ENCODE measurements around the gene SLC29A2. TPM values are rescaled to one million over a fixed set of nuclear protein-coding genes. Genes with fewer than 3 reads are reported as not detected.
A peak's percentile ranks its signal among the peaks of the same experiment; 100 is the strongest.

SLC29A2 gene
- polyA plus RNA-seq, 1 of the 3 experiments (the other 2 are of a cell fraction), result 3.2 TPM

DNA sequence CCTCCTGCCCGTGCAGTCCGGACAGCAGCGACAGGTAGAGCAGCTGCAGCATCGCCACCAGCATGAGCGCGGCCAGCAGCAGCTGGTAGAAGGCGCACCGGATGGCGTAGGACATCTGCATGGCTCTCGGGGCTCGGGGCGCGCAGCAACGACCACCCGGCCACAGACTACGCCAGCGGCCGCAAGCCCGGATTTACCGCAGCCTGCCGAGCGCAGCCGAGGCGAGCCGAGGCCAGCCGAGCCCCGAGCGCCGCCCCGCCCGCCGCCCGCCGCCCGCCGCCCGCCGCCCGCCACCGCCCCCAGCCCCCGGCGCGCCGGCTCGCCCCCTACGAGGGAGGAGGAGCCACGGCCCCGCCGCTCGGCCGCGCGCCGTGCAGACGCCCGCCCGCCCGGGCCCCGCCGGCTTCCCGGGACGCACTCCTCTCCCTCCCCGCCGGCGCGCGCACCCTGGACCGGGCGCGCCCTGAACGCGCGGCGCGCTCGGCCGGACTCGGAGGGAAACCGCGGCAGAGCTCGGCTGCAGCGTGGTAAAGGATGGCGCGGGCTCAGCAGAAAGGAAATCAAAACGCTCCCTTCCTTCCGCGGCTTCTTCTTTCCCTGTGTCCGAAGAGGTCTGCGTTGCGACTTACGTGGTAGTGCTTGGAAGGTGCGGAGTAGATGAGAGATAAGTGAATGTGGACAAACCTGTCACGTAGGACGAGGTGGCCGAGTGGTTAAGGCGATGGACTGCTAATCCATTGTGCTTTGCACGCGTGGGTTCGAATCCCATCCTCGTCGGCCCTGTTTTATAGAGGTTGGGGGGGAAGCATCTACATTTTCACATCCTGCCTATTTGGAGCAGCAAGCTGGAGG, 23.9 kb downstream of the SLC29A2 start, which contains the start of gene B4GAT1:
B4GAT1 (minus strand) TSS at position 205 of the 852 bp plus-strand sequence; CDS start at position 121, 84 bp downstream.
- Histone ChIP-seq H3F3A (replicated peaks; ENCODE audit: insufficient read depth) (peaks cover 19% of the 10 kb centered on the region), H3K4me1 (ENCODE audit: control insufficient read depth in 1 of 2, insufficient read depth in 2 of 2, low read depth in 1 of 2, low read length in 1 of 2) (peaks cover 24 to 37% of the 10 kb centered on the region in 2 experiments; a peak in 3 of 4 replicates), H3K4me2 (peak within 1 kb of the TSS; percentile 96), H3K36me3 (replicated peaks in 1 of 2; ENCODE audit: control insufficient read depth in 1 of 2, insufficient read depth in 2 of 2, low read length in 1 of 2) (peaks cover 0 to 8% of the 10 kb centered on the region in 2 experiments), H3K79me2 (ENCODE audit: insufficient read depth) (peaks cover 21% of the 10 kb centered on the region), H4K20me1 (ENCODE audit: insufficient read depth) (no peaks in the 10 kb centered on the region), H3K9me2 (no peaks in the 10 kb centered on the region), H2AFZ (ENCODE audit: low read depth) (peak within 1 kb of the TSS; percentile 79), H3K4me3 (ENCODE audit: low read depth in 2 of 2, low read length in 1 of 2) (peak within 1 kb of the TSS; percentile 65 to 80), H3K27ac (ENCODE audit: low read depth in 2 of 2, low read length in 1 of 2) (peak within 1 kb of the TSS; percentile 57 to 94), H3K9me3 (no peaks in the 10 kb centered on the region), H3K27me3 (ENCODE audit: insufficient read depth) (no peaks in the 10 kb centered on the region), H3K9ac (peak within 1 kb of the TSS; percentile 83)
- DNase-seq, result peak; percentile 93
- WGBS (ENCODE audit: low lambda C conversion rate), result 2% methylated on average over 32 of the region's 101 CpGs
- POLR2A ChIA-PET, result interaction anchor here (0.6 to 3.8 kb wide), 4 partner anchors 15 to 95 kb away, joined by 3 to 19 read pairs (median 4); no protein-coding TSS in a partner anchor
- CTCF ChIA-PET, result interaction anchor here (1.0 to 6.6 kb wide), 8 partner anchors 10 to 61 kb away, joined by 3 to 62 read pairs (median 9); partner anchors contain the start of gene RIN1
- TF ChIP-seq, protein P1, sequence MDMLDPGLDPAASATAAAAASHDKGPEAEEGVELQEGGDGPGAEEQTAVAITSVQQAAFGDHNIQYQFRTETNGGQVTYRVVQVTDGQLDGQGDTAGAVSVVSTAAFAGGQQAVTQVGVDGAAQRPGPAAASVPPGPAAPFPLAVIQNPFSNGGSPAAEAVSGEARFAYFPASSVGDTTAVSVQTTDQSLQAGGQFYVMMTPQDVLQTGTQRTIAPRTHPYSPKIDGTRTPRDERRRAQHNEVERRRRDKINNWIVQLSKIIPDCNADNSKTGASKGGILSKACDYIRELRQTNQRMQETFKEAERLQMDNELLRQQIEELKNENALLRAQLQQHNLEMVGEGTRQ (IDR thresholded peaks at IDR 0.05; ENCODE audit: borderline replicate concordance, low read depth, low read length), result no peak
- TF ChIP-seq GABPA (IDR thresholded peaks at IDR 0.05; ENCODE audit: low read depth) (peak; percentile 16; the same call in 1 of the 2 replicates), EP300 (IDR thresholded peaks at IDR 0.05; ENCODE audit: borderline replicate concordance in 1 of 2, low read depth in 1 of 2, low read length in 1 of 2) (no peak; a peak in 1 of 4 replicates), EZH2phosphoT487 (IDR thresholded peaks at IDR 0.05; ENCODE audit: borderline replicate concordance, low read depth) (no peak), RCOR1 (IDR thresholded peaks at IDR 0.05; ENCODE audit: low read length) (no peak), TAF1 (IDR thresholded peaks at IDR 0.05; ENCODE audit: borderline replicate concordance, low read depth, low read length) (no peak), GATA2 (CRISPR knock-in tag; IDR thresholded peaks at IDR 0.05) (peak; percentile 51; the same call in 1 of the 2 replicates), YY1 (IDR thresholded peaks at IDR 0.05; ENCODE audit: low read depth) (no peak), FOXJ3 (CRISPR knock-in tag; IDR thresholded peaks at IDR 0.05) (no peak), FOSL2 (IDR thresholded peaks at IDR 0.05; ENCODE audit: borderline replicate concordance, low read depth) (peak; percentile 74; the same call in 1 of the 2 replicates), SIN3A (IDR thresholded peaks at IDR 0.05; ENCODE audit: borderline replicate concordance, low read depth, low read length) (no peak), RAD21 (IDR thresholded peaks at IDR 0.05; ENCODE audit: low read length) (no peak), RFX5 (IDR thresholded peaks at IDR 0.05; ENCODE audit: low read length) (no peak), NFIC (IDR thresholded peaks at IDR 0.05; ENCODE audit: borderline replicate concordance) (no peak), MXI1 (IDR thresholded peaks at IDR 0.05; ENCODE audit: low read depth, low read length) (peak; percentile 50; the same call in 1 of the 2 replicates)
- TF ChIP-seq, protein P2, sequence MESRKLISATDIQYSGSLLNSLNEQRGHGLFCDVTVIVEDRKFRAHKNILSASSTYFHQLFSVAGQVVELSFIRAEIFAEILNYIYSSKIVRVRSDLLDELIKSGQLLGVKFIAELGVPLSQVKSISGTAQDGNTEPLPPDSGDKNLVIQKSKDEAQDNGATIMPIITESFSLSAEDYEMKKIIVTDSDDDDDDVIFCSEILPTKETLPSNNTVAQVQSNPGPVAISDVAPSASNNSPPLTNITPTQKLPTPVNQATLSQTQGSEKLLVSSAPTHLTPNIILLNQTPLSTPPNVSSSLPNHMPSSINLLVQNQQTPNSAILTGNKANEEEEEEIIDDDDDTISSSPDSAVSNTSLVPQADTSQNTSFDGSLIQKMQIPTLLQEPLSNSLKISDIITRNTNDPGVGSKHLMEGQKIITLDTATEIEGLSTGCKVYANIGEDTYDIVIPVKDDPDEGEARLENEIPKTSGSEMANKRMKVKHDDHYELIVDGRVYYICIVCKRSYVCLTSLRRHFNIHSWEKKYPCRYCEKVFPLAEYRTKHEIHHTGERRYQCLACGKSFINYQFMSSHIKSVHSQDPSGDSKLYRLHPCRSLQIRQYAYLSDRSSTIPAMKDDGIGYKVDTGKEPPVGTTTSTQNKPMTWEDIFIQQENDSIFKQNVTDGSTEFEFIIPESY (IDR thresholded peaks at IDR 0.05; ENCODE audit: borderline replicate concordance, low read depth), result no peak
- TF ChIP-seq, protein P3, sequence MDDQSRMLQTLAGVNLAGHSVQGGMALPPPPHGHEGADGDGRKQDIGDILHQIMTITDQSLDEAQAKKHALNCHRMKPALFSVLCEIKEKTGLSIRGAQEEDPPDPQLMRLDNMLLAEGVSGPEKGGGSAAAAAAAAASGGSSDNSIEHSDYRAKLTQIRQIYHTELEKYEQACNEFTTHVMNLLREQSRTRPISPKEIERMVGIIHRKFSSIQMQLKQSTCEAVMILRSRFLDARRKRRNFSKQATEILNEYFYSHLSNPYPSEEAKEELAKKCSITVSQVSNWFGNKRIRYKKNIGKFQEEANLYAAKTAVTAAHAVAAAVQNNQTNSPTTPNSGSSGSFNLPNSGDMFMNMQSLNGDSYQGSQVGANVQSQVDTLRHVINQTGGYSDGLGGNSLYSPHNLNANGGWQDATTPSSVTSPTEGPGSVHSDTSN (IDR thresholded peaks at IDR 0.05), result no peak
- TF ChIP-seq, protein P4, sequence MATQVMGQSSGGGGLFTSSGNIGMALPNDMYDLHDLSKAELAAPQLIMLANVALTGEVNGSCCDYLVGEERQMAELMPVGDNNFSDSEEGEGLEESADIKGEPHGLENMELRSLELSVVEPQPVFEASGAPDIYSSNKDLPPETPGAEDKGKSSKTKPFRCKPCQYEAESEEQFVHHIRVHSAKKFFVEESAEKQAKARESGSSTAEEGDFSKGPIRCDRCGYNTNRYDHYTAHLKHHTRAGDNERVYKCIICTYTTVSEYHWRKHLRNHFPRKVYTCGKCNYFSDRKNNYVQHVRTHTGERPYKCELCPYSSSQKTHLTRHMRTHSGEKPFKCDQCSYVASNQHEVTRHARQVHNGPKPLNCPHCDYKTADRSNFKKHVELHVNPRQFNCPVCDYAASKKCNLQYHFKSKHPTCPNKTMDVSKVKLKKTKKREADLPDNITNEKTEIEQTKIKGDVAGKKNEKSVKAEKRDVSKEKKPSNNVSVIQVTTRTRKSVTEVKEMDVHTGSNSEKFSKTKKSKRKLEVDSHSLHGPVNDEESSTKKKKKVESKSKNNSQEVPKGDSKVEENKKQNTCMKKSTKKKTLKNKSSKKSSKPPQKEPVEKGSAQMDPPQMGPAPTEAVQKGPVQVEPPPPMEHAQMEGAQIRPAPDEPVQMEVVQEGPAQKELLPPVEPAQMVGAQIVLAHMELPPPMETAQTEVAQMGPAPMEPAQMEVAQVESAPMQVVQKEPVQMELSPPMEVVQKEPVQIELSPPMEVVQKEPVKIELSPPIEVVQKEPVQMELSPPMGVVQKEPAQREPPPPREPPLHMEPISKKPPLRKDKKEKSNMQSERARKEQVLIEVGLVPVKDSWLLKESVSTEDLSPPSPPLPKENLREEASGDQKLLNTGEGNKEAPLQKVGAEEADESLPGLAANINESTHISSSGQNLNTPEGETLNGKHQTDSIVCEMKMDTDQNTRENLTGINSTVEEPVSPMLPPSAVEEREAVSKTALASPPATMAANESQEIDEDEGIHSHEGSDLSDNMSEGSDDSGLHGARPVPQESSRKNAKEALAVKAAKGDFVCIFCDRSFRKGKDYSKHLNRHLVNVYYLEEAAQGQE (IDR thresholded peaks at IDR 0.05; ENCODE audit: low read depth, low read length), result peak; percentile 29; the same call in 1 of the 2 replicates
- TF ChIP-seq, protein P5, sequence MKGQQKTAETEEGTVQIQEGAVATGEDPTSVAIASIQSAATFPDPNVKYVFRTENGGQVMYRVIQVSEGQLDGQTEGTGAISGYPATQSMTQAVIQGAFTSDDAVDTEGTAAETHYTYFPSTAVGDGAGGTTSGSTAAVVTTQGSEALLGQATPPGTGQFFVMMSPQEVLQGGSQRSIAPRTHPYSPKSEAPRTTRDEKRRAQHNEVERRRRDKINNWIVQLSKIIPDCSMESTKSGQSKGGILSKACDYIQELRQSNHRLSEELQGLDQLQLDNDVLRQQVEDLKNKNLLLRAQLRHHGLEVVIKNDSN (IDR thresholded peaks at IDR 0.05; ENCODE audit: borderline replicate concordance, low read depth), result no peak
- TF ChIP-seq, protein P6, sequence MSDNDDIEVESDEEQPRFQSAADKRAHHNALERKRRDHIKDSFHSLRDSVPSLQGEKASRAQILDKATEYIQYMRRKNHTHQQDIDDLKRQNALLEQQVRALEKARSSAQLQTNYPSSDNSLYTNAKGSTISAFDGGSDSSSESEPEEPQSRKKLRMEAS (IDR thresholded peaks at IDR 0.05; ENCODE audit: low read depth), result peak; percentile 54; the same call in 1 of the 2 replicates

Data from SK-N-SH (cell line).